ENCODE data around the gene HM13.

DNA sequence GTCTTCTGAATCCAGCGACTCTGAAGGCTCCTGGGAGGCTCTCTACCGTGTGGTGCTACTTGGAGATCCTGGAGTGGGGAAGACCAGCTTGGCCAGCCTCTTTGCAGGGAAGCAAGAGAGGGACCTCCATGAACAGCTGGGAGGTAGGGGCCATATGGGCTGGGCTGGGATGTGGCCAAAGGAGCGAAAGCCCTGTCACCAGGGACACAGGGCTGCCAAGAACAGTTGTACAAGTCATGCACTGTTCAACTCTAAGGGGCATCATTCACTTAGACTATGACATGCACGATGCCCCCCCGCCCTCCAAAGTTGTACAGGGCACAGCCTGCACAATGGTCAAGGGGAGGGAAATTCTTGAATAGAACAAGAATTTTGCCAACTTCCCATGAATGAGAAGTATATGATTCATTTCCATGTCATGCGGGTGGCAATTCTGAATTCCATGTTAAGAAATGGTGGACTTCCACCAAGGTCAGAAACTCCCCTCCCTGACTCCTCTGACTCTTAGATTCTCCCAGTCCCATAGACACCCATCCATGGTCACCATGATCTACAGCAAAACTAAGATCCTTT, 37.5 kb upstream of the HM13 start:
- TF ChIP-seq, protein P1, sequence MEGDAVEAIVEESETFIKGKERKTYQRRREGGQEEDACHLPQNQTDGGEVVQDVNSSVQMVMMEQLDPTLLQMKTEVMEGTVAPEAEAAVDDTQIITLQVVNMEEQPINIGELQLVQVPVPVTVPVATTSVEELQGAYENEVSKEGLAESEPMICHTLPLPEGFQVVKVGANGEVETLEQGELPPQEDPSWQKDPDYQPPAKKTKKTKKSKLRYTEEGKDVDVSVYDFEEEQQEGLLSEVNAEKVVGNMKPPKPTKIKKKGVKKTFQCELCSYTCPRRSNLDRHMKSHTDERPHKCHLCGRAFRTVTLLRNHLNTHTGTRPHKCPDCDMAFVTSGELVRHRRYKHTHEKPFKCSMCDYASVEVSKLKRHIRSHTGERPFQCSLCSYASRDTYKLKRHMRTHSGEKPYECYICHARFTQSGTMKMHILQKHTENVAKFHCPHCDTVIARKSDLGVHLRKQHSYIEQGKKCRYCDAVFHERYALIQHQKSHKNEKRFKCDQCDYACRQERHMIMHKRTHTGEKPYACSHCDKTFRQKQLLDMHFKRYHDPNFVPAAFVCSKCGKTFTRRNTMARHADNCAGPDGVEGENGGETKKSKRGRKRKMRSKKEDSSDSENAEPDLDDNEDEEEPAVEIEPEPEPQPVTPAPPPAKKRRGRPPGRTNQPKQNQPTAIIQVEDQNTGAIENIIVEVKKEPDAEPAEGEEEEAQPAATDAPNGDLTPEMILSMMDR (conservative IDR thresholded peaks at IDR 0.05; ENCODE audit: low read length), result no peak
- TF ChIP-seq EZH2phosphoT487 (IDR thresholded peaks at IDR 0.05; ENCODE audit: borderline replicate concordance), result no peak

Measured in Loucy (cell line).